Bone marrow (tissue), 2 donors: Measurements from ENCODE around the gene NLRP7.

ENCODE experiments used
- DNase-seq, 2 donors: peaks; one replicate each; lab custom pipeline; 2025; lab: John Stamatoyannopoulos, UW

The NLRP7 gene

GRCh38 chr19:54873990-54874389 is 73.3 kb downstream of the NLRP7 start, which contains the start of gene FCAR:
Gene FCAR, plus strand, starts transcription at chr19:54874235. Its CDS starts 55 bp downstream, at chr19:54874290.
- peak in 1 of 2 donors; percentile 25 for DNase-seq
